ENCODE measurements around the gene VSNL1.

The VSNL1 gene

DNA sequence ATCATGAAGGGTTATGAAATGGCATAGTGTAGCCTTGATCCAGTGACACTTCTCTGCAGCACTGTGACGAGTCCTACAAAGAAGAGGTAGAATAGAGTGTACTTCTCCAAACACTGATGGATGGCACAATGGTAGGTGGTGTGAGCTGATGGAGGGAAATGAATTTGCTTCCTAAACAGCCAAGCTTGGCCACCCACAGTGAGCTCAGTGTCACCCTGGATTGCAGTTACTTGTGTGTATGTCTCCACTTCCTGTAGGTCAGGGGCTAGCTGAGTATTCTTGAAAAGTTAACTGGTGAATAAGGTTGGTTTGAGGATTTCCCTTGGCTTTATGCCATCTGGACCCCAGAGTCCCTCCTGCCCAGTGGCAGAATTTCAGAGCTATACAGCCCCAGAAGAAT lies 75.9 kb downstream of the VSNL1 start:
- Histone ChIP-seq H3K4me3 (ENCODE audit: low read length) (no peak overlapping the region), H3K27ac (ENCODE audit: low read length) (no peak overlapping the region), H3K36me3 (ENCODE audit: control insufficient read depth, low read depth, low read length) (no peaks in the 10 kb centered on the region), H3K9ac (ENCODE audit: low read length) (no peak overlapping the region), H3K4me1 (ENCODE audit: control insufficient read depth, low read depth, low read length) (peaks cover 6% of the 10 kb centered on the region), H3K27me3 (ENCODE audit: control insufficient read depth, insufficient read depth, low read length) (no peaks in the 10 kb centered on the region), H3K9me3 (ENCODE audit: control insufficient read depth, low read depth, low read length) (no peaks in the 10 kb centered on the region)

DNA sequence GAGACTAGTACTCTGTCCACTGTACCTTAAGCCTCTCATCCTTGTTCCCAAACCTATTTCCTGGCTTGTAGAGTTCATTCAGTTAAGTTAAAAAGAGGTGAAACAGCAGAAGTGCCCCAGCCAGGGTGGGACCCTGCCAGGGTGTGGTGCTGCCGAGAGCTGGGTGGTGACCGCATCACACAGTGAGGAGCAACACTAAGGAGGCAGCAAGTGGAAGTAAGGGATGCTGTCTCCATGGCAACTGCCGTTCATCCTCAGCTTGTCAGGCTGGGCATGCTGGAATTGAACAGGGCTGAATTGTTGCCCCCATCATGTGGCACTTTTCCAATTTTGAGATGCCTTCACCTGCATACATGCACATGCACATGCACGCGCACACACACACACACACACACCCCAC lies 77.0 kb downstream of the VSNL1 start:
- H3K9me3 ChIP-seq (ENCODE audit: control insufficient read depth, low read depth, low read length) = no peaks in the 10 kb centered on the region
- H3K27me3 ChIP-seq (ENCODE audit: control insufficient read depth, insufficient read depth, low read length) = no peaks in the 10 kb centered on the region
- peaks cover 6% of the 10 kb centered on the region for H3K4me1 ChIP-seq (ENCODE audit: control insufficient read depth, low read depth, low read length)
- H3K4me3 ChIP-seq (ENCODE audit: low read length) = no peak overlapping the region
- no peak overlapping the region for H3K9ac ChIP-seq (ENCODE audit: low read length)
- no peaks in the 10 kb centered on the region for H3K36me3 ChIP-seq (ENCODE audit: control insufficient read depth, low read depth, low read length)
- H3K27ac ChIP-seq (ENCODE audit: low read length) = no peak overlapping the region

- Histone ChIP-seq H3K4me3 (ENCODE audit: low read length) (no peak overlapping the region), H3K36me3 (ENCODE audit: control insufficient read depth, low read depth, low read length) (no peaks in the 10 kb centered on the region), H3K27me3 (ENCODE audit: control insufficient read depth, insufficient read depth, low read length) (no peaks in the 10 kb centered on the region), H3K4me1 (ENCODE audit: control insufficient read depth, low read depth, low read length) (peaks cover 6% of the 10 kb centered on the region), H3K27ac (ENCODE audit: low read length) (no peak overlapping the region), H3K9ac (ENCODE audit: low read length) (no peak overlapping the region), H3K9me3 (ENCODE audit: control insufficient read depth, low read depth, low read length) (no peaks in the 10 kb centered on the region)
Observed at GRCh38 chr2:17617955-17618354, 77.5 kb downstream of the VSNL1 start.

GRCh38 chr2:17620280-17620679 lies 79.8 kb downstream of the VSNL1 start:
- H3K9ac ChIP-seq (ENCODE audit: low read length) = no peak overlapping the region
- no peaks in the 10 kb centered on the region for H3K36me3 ChIP-seq (ENCODE audit: control insufficient read depth, low read depth, low read length)
- H3K4me1 ChIP-seq (ENCODE audit: control insufficient read depth, low read depth, low read length) = peaks cover 6% of the 10 kb centered on the region
- no peak overlapping the region for H3K4me3 ChIP-seq (ENCODE audit: low read length)
- no peaks in the 10 kb centered on the region for H3K27me3 ChIP-seq (ENCODE audit: control insufficient read depth, insufficient read depth, low read length)
- H3K27ac ChIP-seq (ENCODE audit: low read length) = no peak overlapping the region
- H3K9me3 ChIP-seq (ENCODE audit: control insufficient read depth, low read depth, low read length) = no peaks in the 10 kb centered on the region

GRCh38 chr2:17620841-17621240 lies 80.3 kb downstream of the VSNL1 start:
- H3K4me1 ChIP-seq (ENCODE audit: control insufficient read depth, low read depth, low read length) = peaks cover 6% of the 10 kb centered on the region
- no peaks in the 10 kb centered on the region for H3K36me3 ChIP-seq (ENCODE audit: control insufficient read depth, low read depth, low read length)
- H3K9ac ChIP-seq (ENCODE audit: low read length) = no peak overlapping the region
- H3K9me3 ChIP-seq (ENCODE audit: control insufficient read depth, low read depth, low read length) = no peaks in the 10 kb centered on the region
- no peak overlapping the region for H3K27ac ChIP-seq (ENCODE audit: low read length)
- H3K4me3 ChIP-seq (ENCODE audit: low read length) = no peak overlapping the region
- no peaks in the 10 kb centered on the region for H3K27me3 ChIP-seq (ENCODE audit: control insufficient read depth, insufficient read depth, low read length)

DNA sequence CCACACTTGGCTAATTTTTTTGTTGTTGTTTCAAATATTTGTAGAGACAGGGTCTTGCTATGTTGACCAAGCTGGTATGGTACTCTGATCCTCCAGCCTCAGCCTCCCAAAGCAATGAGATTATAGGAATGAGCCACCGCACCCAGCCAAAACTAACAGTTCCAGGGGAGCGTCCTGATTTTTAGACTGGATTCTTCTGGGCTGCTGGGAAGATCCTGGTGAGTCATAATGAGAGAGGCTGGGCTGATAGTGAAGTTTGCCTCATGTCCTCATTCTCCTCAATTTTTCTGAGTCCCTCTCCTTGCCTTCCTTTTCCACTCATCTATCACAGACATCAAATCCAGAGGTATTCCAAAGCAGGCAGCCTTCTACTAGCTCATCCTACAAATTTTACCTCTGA lies 81.3 kb downstream of the VSNL1 start:
- Histone ChIP-seq H3K27ac (ENCODE audit: low read length) (no peak overlapping the region), H3K9me3 (ENCODE audit: control insufficient read depth, low read depth, low read length) (no peaks in the 10 kb centered on the region), H3K36me3 (ENCODE audit: control insufficient read depth, low read depth, low read length) (no peaks in the 10 kb centered on the region)

DNA sequence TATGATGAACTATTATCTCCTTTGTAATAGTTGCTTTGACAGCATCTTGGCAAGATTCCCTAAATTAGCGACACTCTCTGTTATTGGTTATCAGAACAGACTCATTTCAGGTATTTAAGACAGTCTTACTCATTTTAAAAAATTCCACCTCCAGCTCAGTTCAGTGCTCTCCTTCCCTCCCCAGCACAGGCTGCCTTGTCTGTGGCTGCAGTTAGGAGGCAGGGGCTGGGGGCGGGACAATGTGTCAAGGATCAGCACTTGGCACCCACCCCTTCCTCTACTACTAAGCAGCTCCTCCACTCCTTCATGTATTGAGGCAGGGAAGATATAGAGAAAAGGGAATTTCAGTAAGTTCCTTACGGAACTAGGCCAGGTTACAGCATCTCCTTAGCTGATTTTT lies 85.0 kb downstream of the VSNL1 start:
- Histone ChIP-seq H3K27ac (ENCODE audit: low read length) (no peak overlapping the region), H3K27me3 (ENCODE audit: control insufficient read depth, insufficient read depth, low read length) (no peaks in the 10 kb centered on the region), H3K9ac (ENCODE audit: low read length) (no peak overlapping the region), H3K4me1 (ENCODE audit: control insufficient read depth, low read depth, low read length) (peaks cover 1% of the 10 kb centered on the region), H3K9me3 (ENCODE audit: control insufficient read depth, low read depth, low read length) (peaks cover 7% of the 10 kb centered on the region), H3K36me3 (ENCODE audit: control insufficient read depth, low read depth, low read length) (no peaks in the 10 kb centered on the region), H3K4me3 (ENCODE audit: low read length) (no peak overlapping the region)

More for the DNA sequence above, 81.3 kb downstream of the VSNL1 start:
- Histone ChIP-seq H3K4me1 (ENCODE audit: control insufficient read depth, low read depth, low read length) (peaks cover 6% of the 10 kb centered on the region), H3K9ac (ENCODE audit: low read length) (no peak overlapping the region), H3K4me3 (ENCODE audit: low read length) (no peak overlapping the region), H3K27me3 (ENCODE audit: control insufficient read depth, insufficient read depth, low read length) (no peaks in the 10 kb centered on the region)

- H3K9ac ChIP-seq (ENCODE audit: low read length) = no peak overlapping the region
- no peaks in the 10 kb centered on the region for H3K36me3 ChIP-seq (ENCODE audit: control insufficient read depth, low read depth, low read length)
- H3K27me3 ChIP-seq (ENCODE audit: control insufficient read depth, insufficient read depth, low read length) = no peaks in the 10 kb centered on the region
- H3K4me3 ChIP-seq (ENCODE audit: low read length) = no peak overlapping the region
- peaks cover 7% of the 10 kb centered on the region for H3K9me3 ChIP-seq (ENCODE audit: control insufficient read depth, low read depth, low read length)
- H3K27ac ChIP-seq (ENCODE audit: low read length) = no peak overlapping the region
- H3K4me1 ChIP-seq (ENCODE audit: control insufficient read depth, low read depth, low read length) = no peaks in the 10 kb centered on the region
Observed at GRCh38 chr2:17626986-17627385, 86.5 kb downstream of the VSNL1 start.

DNA sequence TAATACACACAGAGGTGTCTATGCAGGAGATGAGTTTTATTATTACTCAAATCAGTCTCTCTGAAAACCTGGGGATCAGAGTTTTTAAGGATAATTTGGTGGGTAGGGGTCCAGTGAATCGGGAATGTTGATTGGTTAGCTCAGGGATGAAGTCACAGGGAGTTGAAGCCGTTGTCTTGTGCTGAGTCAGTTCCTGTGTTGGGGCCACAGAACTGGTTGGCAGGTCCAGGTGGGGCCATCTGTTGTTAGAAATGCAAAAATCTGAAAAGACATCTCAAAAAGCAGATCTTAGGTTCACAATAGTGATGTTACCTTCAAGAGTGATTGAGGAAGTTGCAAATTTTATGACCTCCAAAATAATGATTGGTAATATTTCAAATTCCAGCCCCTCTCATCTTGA lies 86.9 kb downstream of the VSNL1 start:
- H3K9ac ChIP-seq (ENCODE audit: low read length) = no peak overlapping the region
- no peaks in the 10 kb centered on the region for H3K4me1 ChIP-seq (ENCODE audit: control insufficient read depth, low read depth, low read length)
- H3K4me3 ChIP-seq (ENCODE audit: low read length) = no peak overlapping the region
- peaks cover 7% of the 10 kb centered on the region for H3K9me3 ChIP-seq (ENCODE audit: control insufficient read depth, low read depth, low read length)
- H3K36me3 ChIP-seq (ENCODE audit: control insufficient read depth, low read depth, low read length) = no peaks in the 10 kb centered on the region
- no peak overlapping the region for H3K27ac ChIP-seq (ENCODE audit: low read length)
- no peaks in the 10 kb centered on the region for H3K27me3 ChIP-seq (ENCODE audit: control insufficient read depth, insufficient read depth, low read length)

DNA sequence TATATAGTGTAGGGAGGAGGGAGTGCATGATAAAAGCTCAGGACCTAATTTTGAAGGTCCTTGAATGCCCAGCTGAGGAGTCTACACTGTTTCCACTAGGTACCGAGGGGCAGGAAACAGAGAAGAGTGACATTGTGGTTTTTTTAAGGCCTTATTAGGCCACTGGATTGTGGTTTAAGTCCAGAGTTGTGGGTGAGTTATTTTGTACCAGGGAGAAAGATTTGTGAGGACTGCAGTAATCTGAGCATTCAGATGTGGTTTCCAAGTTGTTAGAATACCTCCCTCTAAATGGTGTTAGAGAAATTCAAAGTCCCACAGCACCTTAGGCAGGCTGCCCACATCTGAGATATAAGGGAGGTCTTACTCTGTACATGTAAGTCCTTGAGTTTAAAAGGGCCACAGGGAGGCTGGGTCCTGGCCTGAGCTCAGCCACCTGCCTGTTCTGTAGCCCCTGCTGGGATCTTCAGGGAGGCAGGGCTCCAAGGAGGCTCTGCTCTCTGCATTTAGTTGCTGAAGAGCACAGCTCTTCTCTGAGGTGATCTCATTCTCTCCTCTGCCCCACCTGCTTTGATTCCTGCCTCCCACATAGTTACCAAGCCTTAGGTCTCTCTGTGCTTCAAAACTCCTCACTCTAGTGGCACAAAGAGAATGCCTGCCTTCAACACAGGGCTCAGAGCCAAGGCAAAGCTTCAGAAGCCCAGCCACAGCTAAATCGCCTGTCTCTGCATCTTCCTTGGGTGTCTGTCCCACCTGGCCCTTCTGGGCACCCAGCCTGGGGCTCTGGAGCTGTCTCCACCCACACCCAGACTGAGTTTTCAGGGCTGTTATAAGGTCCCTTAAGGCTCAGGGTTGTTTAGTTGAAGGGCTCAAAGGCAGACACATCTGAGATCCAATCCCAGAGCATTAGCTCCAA lies 88.1 kb downstream of the VSNL1 start:
- Histone ChIP-seq H3K27me3 (ENCODE audit: control insufficient read depth, insufficient read depth, low read length) (no peaks in the 10 kb centered on the region), H3K27ac (ENCODE audit: low read length) (no peak overlapping the region), H3K4me3 (ENCODE audit: low read length) (no peak overlapping the region)

DNA sequence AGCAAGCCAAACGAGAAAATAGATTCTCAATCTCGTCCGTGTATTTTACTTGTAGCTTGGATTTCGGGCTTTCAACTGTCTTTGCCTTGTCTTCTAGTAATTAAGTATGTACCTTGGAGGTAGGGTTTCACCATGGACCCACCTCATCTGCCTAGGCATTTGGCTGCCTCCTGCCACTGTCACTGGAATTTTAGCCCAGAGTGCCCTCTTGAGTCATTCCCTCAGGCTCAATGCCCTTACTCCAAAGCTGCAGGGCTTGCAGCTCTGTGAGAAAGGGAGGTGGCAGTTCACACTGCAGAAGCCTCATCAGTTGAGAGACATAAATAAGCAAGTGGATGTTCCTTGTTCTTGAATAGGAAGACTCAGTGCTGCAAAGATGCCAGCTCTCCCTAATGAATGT lies 89.6 kb downstream of the VSNL1 start:
- H3K9ac ChIP-seq (ENCODE audit: low read length) = no peak overlapping the region
- no peaks in the 10 kb centered on the region for H3K36me3 ChIP-seq (ENCODE audit: control insufficient read depth, low read depth, low read length)
- no peaks in the 10 kb centered on the region for H3K4me1 ChIP-seq (ENCODE audit: control insufficient read depth, low read depth, low read length)

More for the DNA sequence above, 88.1 kb downstream of the VSNL1 start:
- H3K4me1 ChIP-seq (ENCODE audit: control insufficient read depth, low read depth, low read length) = no peaks in the 10 kb centered on the region
- H3K9me3 ChIP-seq (ENCODE audit: control insufficient read depth, low read depth, low read length) = peaks cover 7% of the 10 kb centered on the region
- H3K36me3 ChIP-seq (ENCODE audit: control insufficient read depth, low read depth, low read length) = no peaks in the 10 kb centered on the region
- no peak overlapping the region for H3K9ac ChIP-seq (ENCODE audit: low read length)

GRCh38 chr2:17634997-17635396 lies 94.5 kb downstream of the VSNL1 start:
- no peak overlapping the region for H3K9ac ChIP-seq (ENCODE audit: low read length)
- no peaks in the 10 kb centered on the region for H3K36me3 ChIP-seq (ENCODE audit: control insufficient read depth, low read depth, low read length)
- H3K27ac ChIP-seq (ENCODE audit: low read length) = no peak overlapping the region
- H3K9me3 ChIP-seq (ENCODE audit: control insufficient read depth, low read depth, low read length) = no peaks in the 10 kb centered on the region
- H3K27me3 ChIP-seq (ENCODE audit: control insufficient read depth, insufficient read depth, low read length) = no peaks in the 10 kb centered on the region
- H3K4me3 ChIP-seq (ENCODE audit: low read length) = no peak overlapping the region
- peaks cover 4% of the 10 kb centered on the region for H3K4me1 ChIP-seq (ENCODE audit: control insufficient read depth, low read depth, low read length)

More for the DNA sequence above, 89.6 kb downstream of the VSNL1 start:
- no peaks in the 10 kb centered on the region for H3K27me3 ChIP-seq (ENCODE audit: control insufficient read depth, insufficient read depth, low read length)
- H3K27ac ChIP-seq (ENCODE audit: low read length) = no peak overlapping the region
- no peak overlapping the region for H3K4me3 ChIP-seq (ENCODE audit: low read length)
- H3K9me3 ChIP-seq (ENCODE audit: control insufficient read depth, low read depth, low read length) = peaks cover 7% of the 10 kb centered on the region

Measured in iPS-18a (cell line).